Stimulated activated CD8-positive, alpha-beta memory T cell treated with anti-CD3 and anti-CD28 coated beads, Interleukin-15, amount 100 ng/mL, for 24 hours (primary cell): ENCODE data around the gene TFF3.

ENCODE experiments used
- DNase-seq: peaks from one replicate; pipeline ENCODE4 v3.0.0-alpha.2; 2020; ENCODE audit warnings: low read depth

The TFF3 gene

GRCh38 chr21:42320791-42321190 is 5.6 kb upstream of the TFF3 start:
- no peak for DNase-seq

DNA sequence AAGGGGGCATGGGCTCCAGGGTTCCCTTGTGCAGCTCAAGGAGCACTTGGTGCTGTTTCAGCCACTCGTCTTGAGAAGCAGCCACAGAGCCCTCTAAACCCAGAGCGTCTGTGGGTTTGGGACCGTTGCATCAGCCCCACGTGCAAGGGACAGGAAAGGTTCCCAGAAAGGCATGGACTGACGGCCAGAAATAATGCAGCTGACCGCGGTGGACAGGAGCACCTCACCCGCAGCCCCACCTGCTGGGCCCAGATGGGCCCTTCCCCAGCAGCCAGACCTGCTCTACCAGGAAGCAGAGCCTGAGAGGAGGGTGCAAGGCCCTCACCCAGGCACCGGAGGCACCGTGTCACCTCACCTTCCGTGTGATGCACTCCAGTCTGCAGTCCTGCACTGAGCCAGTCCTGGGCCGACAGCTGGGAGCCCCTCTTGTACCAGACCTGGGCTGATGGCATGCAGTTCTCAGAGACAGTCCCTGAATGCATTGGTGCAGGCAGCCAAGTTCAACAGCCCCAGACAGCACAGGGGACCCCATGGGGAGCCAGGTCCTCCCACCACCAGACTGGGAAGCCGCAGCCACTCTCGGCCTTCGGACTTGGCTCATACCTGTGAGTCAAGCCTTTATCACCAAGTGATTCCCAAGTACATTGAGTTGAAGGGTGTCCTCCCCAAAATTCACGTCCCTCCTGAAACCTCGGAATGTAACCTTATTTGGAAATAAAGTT is 4.8 kb upstream of the TFF3 start:
- DNase-seq: no peak

DNA sequence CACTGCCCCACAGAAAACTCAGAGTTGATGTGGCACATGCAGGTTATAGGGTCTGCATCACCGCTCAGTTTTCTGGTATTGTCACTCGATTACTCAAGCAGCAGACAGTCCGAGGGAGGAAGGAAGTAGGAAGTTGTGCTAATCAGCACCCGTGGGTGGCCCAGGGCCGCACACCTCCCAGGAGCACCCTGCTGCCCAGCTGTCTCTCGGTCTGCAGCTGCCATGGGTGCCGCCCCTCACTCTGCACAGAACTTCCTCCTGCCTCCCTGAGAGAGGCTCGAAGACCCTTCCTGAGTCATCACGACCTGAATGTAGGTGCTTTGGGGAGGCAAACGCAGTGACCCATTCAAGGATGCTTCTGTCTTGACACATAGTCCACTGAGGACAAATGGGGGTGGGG is 4.2 kb upstream of the TFF3 start:
- no peak for DNase-seq

DNA sequence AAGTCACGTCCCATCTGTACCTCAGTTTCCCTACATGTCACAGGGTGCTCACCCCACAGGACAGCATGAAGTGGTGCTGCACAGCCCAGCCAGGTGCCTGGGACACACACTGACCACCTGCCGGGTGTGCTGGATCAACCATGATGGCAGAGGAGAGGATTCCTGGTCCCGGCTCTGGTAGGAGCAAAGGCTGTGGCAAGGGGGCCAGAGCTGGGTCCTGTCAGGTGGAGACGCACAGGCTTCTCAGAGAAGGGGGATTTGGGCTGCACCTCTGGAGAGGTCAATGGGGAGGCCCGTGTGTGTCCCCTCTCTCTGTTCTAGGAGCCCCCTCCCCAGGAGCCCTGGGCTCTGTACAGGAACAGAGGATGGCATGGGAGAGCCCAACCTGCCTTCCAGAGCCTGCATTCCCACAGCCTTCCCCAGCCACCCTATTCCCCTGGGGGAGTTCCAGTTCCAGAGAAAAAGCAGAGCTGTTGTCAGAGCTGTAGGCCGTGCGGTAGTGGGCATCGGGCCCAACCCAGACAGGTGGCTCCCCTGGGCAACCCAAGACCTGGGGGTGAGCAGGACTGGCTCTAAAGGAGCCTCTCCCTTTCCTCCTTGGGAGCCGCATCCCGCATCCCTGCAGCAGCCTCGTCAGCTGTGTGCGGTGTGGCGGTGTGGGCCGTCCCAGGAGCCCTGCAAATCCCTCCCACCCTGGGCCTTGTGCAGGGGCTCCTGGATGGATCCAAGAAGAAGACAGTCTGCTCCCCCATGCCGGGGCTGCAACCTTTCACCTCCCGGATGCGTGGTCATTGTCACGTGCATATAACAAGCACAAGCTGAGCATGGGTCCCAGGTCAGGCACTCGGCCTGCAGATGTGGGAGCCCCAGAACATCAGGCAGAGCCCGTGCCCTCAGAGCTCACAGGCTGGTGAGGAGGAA is 2.9 kb upstream of the TFF3 start:
- no peak for DNase-seq

DNA sequence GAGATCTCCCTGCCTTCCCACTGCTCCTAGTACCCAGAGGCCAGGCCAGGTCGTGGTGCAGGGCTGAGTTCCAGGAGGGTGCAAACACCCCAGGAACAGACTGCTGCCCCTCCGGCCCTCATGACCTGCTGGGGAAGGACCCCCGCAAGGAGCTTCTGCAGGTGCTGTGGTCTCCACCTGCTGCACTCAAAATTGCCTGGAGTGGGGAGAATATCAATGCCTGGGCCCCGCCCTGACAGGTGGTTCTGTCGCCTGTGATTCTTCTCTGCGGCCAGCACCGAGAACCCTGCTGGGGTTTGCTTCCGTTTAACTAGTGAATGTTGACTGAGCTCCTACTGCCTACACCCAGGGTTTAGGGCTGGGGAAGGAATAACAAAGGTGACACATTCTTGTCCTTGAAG is 2.1 kb upstream of the TFF3 start:
- DNase-seq: no peak

GRCh38 chr21:42316891-42317290 is 1.7 kb upstream of the TFF3 start:
- no peak for DNase-seq

DNA sequence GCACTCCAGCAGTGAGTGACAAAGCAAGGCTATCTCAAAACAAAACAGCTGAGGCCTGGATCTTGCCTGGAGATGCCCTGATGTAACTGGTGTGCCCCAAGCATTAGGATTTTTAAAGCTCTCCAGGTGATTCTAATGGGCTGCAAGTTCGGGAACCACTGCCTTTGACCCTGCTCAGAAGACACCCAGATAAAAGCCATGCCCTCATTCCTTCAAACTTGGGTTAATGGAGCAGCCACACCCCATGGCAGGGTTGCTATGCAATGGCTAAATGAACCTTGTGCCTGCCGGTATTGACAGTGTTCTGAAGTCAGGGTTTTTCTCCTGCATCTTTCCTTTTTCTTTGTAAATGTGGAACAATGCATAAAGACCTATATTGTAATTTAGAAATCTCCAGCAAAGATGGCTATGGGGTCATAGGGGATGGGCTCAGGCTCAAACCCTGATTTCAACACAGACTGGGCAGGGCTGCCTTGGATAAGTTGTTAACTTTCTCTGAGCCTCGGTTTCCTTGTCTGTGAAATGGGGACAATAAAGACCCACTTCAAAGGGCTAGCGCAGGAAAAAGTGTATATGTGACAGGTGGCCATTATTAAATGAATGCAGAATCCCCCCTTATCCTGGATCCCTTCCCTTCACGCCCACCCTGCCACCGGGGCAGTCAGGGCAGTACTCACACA is 453 bp downstream of the TFF3 start:
- DNase-seq: no peak

DNA sequence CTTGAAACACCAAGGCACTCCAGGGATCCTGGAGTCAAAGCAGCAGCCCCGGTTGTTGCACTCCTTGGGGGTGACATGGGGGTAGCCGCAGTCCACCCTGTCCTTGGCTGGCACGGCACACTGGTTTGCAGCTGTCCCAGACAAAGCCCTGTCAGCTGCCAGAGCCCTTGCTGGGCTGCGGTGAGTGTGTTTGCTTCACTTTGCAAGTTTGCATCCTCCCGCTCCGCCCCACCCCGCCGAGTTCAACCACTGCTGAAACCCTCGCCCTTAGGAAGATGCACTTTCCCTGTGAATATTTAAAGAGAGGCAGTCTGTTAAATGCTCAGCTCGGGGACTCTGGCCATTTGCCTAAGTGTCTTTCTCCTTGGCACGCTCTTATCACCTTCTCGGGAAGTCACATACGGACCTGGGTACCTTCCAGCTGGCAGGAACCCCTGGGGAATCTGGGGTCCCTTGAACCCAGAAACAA is 1.7 kb downstream of the TFF3 start:
- DNase-seq: no peak

- no peak for DNase-seq
These were observed 2.5 kb downstream of the TFF3 start for GRCh38 chr21:42312626-42313104.

- DNase-seq: no peak
These were observed 3.2 kb downstream of the TFF3 start for GRCh38 chr21:42311816-42312625.

DNA sequence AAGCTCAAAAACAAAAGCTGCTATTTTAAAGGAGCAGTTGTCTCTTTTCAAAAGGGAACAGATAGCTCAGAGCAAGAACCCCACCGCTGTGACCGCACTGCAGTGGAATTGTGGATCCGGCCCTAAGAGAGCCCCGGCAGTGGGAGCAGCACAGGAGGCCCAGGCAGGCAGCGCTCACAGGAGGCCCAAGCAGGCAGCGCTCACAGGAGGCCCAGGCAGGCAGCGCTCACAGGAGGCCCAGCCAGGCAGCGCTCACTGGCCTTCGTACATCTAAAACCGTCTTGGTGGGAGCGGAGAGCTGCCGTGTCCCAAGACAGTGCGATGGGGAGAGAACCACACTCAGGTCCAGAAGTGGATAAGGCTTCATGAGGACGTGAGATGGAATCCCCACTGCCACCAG is 4.0 kb downstream of the TFF3 start:
- no peak for DNase-seq

- no peak for DNase-seq
These were observed 4.7 kb downstream of the TFF3 start for GRCh38 chr21:42310411-42311001.

GRCh38 chr21:42309753-42310213 is 5.4 kb downstream of the TFF3 start:
- DNase-seq: peak; percentile 56

GRCh38 chr21:42308914-42309752 is 6.1 kb downstream of the TFF3 start:
- DNase-seq: no peak

- no peak for DNase-seq
These were observed 6.9 kb downstream of the TFF3 start for GRCh38 chr21:42308161-42308913.

DNA sequence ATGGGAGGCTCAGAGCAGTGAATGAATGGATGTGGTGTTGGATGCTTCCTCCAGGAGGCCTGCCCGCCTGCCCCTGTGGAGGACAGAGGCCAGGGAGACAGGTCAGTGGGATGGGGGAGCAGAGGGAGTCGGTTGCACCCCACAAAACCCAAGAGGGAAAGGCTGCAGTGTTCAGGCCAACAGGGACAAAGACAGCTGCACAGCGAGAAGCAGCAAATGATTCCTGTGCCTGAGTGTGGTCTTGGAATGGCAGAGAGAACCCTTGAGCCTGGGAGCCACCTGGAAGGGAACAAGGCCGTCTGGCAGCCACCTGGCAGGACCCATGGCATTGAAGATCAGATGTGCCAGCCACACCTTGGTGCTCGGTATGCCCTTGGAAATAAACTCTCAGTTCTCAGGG is 8.1 kb downstream of the TFF3 start:
- DNase-seq: no peak

DNA sequence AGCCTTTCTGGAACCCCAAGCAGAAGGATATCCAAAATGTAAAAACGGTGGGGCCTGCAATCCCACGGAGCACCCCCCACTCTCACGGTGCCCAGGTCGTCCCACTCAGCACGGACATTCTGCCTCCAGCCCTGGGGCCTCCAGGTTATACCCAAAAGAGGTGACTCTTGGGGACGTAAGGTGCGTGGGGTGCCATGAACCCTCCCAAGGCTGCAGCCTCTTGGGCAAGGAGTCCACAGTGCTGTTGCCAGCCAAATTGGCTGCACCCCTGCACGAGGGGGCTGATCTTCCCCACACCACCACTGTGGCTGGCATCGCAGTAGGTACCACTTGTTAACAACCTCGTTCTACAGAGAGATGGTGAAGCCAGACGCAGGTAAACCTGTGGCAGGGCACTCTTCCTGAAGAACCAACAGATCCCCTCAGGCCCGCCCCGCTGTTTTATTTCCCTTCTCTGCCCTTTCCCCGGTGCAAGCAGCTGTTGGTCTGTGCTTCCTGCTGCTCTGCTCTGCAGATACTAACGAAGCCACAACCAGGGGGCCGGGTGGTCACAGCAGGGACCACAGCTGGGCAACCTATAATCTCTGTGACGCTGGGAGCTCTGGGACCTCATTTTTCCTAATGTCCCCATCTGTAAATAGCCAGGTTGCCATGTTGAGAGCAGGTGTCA is 8.7 kb downstream of the TFF3 start:
- no peak for DNase-seq

DNA sequence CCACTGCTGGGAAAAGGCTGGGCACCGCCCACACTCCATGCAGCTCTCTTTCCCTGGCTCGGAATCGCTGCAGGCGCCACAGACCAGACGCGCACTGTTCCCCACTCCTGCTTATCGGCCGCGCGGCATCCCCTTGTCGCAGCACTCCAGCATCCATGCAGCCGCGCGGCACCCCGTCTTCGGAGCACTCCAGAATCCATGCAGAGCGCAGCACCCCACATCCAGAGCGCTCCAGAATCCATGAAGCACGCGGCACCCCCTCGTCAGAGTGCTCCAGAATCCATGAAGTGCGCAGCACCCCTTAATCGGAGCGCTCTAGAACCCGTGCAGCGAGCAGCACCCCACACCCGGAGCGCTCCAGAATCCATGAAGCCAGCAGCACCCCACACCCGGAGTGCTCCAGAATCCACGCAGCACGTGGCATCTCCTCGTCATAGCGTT is 9.5 kb downstream of the TFF3 start:
- no peak for DNase-seq
